GM19463 (cell line): ENCODE measurements around the gene NAPG.
"Not testable (repeated sequence)": the region's sequence is repeated elsewhere in the genome, so short reads cannot be mapped to it uniquely, and the experiment has no call there.

Source experiments
- ATAC-seq: cut with Tn5 transposase; IDR thresholded peaks from one replicate; pipeline ENCODE4 v1.9.1; 2021; ENCODE audit warnings: mild to moderate bottlenecking, moderate library complexity; ENCODE audit not compliant: unreplicated experiment

NAPG gene

DNA sequence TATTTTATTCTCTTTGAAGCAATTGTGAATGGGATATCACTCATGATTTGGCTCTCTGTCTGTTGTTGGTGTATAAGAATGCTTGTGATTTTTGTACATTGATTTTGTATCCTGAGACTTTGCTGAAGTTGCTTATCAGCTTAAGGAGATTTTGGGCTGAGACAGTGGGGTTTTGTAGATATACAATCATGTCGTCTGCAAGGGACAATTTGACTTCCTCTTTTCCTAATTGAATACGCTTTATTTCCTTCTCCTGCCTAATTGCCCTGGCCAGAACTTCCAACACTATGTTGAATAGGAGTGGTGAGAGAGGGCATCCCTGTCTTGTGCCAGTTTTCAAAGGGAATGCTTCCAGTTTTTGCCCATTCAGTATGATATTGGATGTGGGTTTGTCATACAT, 48.6 kb downstream of the NAPG start:
- not testable (repeated sequence) for ATAC-seq

DNA sequence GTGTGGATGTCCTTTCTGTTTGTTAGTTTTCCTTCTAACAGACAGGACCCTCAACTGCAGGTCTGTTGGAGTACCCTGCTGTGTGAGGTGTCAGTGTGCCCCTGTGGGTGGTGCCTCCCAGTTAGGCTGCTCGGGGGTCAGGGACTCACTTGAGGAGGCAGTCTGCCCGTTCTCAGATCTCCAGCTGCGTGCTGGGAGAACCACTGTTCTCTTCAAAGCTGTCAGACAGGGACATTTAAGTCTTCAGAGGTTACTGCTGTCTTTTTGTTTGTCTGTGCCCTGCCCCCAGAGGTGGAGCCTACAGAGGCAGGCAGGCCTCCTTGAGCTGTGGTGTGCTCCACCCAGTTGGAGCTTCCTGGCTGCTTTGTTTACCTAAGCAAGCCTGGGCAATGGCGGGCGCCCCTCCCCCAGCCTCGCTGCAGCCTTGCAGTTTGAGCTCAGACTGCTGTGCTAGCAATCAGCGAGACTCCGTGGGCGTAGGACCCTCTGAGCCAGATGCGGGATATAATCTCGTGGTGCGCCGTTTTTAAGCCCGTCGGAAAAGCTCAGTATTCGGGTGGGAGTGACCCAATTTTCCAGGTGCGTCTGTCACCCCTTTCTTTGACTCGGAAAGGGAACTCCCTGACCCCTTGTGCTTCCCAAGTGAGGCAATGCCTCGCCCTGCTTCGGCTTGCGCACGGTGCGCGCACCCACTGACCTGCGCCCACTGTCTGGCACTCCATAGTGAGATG, 52.2 kb downstream of the NAPG start:
- not testable (repeated sequence) for ATAC-seq

DNA sequence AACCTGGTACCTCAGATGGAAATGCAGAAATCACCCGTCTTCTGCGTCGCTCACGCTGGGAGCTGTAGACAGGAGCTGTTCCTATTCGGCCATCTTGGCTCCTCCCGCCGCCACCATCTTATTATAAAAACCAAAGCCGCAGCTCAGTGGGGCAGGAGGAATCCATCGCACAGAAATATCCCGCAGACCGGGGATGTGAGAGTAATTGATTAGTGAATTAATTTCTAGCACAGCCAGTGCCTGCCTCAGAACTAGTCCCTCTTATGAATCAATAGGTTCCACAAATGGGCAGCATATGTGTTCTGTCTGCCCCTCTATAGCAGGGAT, 52.7 kb downstream of the NAPG start:
- ATAC-seq = not testable (repeated sequence)

DNA sequence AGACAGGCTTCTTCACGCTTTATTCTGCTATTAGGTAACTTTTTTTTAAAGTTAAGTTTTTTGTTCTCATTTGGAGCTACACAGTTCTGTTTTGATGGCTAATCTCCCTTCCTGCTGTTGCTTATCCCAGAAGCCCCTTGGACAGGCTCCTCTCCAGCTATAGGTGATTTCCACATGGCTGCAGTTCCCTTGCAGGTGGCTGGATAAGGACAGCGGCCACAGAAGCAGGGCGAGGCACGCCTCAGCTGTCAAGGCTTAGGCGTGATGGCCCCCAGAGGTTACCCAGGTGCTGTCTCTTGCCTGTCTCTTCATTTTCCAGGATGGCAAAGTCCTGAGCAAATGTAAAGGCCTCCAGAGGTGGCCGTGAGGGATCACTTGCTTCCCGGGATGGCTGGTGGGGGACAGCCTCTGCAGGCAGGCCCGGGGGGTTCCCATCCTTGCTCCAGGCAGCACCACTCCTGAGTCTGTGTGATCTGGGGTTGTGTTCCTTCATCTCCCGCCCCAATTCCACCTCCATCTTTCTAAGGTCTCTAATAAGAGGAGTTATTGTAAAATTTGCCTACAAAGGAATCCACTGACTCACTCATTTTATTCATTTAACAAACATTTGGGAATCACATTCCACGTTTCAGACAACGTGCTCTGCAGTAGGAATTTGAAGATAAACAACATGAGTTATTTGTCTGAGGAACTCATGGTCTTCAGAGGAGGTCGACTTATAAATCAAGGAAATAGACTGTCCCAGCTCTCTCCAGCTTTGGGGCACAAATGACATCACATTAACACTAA, 53.4 kb downstream of the NAPG start:
- no peak for ATAC-seq

DNA sequence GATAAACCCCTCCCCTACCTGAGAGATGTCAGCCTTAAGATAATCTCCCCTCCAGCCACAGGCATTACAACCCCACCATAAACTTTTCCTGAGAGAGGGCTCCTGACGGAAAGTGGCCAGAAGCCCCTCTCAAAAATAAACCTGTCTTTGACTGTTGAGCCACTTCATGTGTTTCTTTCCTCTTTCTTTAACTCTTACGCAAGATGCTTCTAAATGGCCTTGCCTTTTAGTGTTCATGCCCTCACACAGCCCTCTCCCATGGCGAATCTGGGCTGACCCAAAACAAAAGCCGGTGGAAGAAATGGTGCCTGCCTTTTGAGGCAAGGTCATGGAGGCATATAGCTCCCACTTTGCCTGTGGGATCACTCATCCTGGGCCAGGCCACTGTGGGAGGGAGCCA, 54.4 kb downstream of the NAPG start:
- ATAC-seq = no peak

DNA sequence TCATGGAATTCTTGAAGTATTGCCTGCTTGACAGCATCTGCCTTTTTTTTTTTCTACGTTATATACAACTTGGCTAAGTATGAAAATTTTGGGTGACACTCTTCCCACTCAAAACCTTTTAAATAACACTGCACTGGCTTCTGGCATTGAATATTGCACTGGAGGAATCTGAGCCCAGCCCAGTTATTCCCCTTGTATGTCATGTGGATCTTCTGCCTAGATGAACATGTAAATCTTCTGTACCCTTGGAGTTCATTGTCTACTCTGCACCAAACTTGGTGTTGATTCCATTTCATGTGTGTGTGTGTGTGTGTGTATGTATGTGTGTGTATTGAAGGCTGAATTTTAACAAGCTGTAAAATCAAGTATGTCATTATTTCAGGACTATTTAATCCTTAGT, 59.4 kb downstream of the NAPG start:
- ATAC-seq = no peak

DNA sequence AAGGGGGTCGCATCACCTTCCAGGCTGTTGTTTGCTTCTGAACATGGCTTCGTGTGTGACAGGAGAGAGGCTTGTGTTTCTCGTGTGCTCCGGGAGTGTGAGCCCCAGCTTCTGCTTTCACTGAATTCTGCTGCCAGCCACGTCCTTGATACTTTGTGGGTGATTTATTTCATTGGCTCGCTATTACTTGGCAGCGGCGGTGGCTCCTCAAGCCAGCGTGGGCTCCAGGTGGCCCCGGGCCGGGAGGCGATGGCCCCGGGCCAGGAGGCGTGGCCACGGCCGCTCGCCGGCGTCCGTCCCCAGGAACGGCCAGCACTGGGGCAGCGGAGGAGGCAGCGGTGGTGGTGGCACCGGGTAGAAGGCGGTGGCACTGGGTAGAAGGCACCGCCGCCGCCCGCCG, 63.1 kb downstream of the NAPG start:
- ATAC-seq = no peak

DNA sequence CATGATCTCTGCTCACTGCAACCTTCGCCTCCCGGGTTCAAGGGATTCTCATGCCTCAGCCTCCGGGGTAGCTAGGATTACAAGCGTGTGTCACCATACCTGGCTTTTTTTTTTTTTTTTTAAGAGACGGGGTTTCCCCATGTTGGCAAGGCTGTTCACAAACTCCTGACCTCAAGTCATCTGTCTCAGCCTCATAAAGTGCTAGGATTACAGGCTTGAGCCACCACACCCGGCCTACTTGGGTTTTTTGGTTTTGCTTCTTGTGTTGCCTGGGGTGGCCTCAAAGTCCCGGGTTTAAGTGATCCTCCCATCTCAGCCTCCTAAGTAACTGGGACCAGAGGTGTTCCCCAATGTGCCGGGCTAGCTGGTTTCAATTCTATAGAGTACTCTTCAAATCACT, 64.6 kb downstream of the NAPG start:
- no peak for ATAC-seq

DNA sequence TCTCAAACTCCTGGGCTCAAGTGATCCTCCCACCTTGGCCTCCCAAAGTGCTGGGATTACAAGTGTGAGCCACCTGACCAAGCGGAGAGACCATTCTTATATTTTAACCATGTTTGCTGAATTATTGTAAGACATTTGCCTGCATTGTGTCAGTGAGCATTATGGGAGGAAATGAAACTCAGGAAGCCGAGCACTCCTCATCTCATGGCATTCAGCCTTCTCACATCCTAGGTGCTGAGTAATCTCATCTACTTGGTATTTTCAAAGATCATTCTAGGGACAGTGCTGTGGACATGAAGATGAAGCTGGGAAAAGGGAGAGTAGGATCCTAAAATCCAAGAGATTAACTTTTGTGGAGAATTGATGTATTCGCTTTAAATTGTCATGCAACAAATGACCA, 66.1 kb downstream of the NAPG start:
- ATAC-seq = no peak

DNA sequence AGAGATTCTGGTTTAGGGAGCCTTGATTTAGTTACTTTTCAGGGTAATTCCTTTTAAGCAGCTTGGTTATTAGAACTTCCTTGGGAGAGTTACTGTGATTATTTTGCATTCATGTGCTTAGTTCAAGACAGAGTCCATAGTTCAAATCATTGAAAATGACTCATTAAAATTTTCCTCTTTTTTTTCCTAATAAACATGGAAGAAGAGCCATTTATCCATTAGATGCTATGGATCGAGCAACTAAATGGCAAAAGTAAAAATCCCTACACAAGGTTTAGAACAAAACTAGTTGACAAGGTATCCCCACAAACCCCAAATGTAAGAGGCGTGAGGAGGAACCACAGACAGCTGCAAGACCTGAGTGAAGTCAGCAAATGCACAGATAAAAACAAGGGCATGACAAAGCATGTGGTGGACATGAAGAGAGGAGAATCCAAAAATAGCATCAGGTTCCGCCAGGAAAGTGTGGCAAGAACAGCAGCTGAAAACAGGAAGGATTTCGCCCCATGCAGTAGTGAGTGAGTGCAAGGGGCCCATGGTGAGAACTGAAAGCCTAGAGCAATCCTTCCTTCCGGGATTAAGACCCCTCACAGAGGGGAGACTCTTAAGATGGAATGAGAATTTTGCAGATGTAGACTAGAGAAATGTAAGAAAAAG, 67.7 kb downstream of the NAPG start:
- not testable (repeated sequence) for ATAC-seq

DNA sequence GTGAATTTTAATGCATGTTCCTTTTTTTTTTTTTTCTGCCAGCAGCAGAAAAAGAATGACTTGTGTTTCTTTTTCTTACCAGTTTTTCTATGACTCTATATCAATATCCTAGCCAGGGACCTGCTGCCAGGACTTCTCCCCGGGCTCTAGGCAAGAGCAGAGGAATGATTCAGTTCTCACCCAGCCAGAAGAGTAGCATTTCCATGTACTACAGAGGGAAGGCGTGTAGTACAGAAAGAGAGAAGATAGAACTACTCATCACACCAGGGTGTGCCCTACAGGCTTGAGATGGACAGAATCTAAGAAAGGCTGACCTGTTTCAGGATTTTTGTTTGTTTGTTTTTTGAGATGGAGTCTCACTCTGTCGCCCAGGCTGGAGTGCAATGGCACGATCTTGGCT, 70.1 kb downstream of the NAPG start:
- ATAC-seq = not testable (repeated sequence)

DNA sequence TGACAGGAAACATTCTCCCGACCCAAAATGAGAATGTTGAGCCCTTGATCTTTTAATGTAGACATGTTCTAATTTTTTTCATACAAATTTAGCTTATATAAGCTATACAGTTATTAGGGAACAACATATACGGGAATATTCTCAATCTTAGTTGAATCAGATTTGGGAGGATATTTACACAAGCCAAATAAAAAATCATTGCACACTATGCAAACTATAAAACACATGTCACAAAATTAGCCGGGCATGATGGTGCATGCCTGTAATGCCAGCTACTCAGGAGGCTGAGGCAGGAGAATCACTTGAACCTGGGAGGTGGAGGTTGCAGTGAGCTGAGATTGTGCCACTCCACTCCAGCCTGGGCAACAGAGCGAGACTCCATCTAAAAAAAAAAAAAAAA, 71.9 kb downstream of the NAPG start:
- ATAC-seq = not testable (repeated sequence)

DNA sequence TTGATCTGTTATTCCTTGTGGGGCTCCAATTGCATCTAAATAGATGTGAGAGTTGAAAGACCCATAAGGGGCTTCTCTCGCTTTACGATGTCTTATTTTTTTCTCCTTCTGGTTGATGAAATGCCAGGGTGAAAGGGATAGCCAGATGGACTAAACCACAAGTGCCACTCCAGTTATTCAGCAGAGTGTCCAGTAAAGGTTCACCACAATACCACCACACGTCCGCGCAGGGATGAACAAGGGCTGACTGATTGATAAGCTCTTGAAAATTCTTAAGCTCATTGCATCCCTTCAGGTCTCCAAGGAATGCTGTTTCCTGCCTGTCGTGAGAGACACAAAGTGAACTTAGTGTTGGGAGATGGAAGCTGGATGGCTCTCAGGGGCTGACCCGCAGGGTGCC, 74.9 kb downstream of the NAPG start:
- ATAC-seq = not testable (repeated sequence)
